ENCODE measurements around the gene DPT.

DPT gene

DNA sequence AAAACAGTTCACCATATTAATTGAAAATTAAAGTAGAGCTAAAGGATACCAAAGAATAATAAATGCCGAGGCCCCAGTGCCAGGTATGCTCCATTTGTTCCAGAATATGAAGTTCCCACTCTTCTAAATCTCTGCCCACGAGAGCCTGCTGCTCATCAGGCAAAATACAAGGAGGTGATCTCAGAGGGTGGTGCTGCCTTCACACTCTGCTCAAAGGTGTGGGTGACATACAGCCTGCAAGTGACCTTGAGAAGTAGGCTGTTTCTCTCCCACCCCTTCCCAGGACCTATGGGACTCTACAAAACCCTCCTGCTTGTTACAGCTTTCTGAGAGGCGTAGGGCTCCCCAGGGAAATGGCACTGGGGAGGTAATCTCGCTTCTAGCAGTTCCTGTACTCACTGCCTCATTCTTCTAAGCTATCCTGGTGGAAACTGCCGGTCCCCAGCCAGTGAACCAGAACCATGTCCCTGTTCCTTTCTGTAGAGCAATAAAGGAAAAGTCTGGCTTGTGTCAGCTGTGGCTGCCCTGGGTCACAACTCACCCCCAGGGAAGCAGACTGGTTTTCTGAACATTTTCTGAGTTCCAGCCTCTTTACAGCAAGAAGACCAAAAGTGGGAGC is 26.9 kb upstream of the DPT start:
- TF ChIP-seq ZFX (IDR thresholded peaks at IDR 0.05): no peak
- TF ChIP-seq, protein P1, sequence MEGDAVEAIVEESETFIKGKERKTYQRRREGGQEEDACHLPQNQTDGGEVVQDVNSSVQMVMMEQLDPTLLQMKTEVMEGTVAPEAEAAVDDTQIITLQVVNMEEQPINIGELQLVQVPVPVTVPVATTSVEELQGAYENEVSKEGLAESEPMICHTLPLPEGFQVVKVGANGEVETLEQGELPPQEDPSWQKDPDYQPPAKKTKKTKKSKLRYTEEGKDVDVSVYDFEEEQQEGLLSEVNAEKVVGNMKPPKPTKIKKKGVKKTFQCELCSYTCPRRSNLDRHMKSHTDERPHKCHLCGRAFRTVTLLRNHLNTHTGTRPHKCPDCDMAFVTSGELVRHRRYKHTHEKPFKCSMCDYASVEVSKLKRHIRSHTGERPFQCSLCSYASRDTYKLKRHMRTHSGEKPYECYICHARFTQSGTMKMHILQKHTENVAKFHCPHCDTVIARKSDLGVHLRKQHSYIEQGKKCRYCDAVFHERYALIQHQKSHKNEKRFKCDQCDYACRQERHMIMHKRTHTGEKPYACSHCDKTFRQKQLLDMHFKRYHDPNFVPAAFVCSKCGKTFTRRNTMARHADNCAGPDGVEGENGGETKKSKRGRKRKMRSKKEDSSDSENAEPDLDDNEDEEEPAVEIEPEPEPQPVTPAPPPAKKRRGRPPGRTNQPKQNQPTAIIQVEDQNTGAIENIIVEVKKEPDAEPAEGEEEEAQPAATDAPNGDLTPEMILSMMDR (conservative IDR thresholded peaks at IDR 0.05): no peak
- H3K27ac ChIP-seq: no peak overlapping the region

DNA sequence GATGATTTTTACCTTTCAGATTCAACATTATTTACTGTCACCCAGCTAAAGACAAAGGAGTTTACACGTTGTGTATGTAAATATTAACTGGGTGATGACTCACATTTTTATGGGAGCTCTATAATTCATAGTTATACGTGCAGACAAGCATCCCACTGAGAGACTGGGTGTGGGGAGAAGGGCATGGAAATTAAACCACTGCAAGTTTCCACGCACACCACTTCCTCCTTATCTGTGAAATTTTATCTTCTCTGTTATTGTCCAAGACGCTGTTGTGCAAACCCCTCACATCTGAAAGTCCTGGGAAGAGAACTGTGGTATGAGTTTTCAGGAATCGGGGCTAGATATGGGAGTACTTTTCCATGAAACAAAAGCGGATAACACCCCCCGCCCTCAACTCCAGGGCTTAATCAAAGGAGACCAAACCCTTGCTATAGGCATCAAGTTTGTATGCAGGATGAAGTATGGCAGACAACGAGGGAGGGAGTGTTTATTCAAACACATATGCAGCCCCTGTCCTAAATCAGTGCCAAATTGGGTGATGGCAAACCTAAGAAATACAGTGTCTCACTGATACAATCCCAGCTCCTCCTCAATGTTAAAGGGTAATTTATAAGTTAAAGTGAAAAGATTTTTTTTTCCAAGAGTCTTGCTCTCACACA is 23.3 kb upstream of the DPT start:
- H3K27ac ChIP-seq: peak overlapping the region; percentile 1; the same call in 1 of the 2 replicates
- TF ChIP-seq ZFX (IDR thresholded peaks at IDR 0.05): no peak
- TF ChIP-seq, protein P1 (conservative IDR thresholded peaks at IDR 0.05): no peak

GRCh38 chr1:168751195-168751650 is 22.2 kb upstream of the DPT start:
- TF ChIP-seq, protein P1 (conservative IDR thresholded peaks at IDR 0.05): no peak
- no peak for TF ChIP-seq ZFX (IDR thresholded peaks at IDR 0.05)
- H3K27ac ChIP-seq: no peak overlapping the region

DNA sequence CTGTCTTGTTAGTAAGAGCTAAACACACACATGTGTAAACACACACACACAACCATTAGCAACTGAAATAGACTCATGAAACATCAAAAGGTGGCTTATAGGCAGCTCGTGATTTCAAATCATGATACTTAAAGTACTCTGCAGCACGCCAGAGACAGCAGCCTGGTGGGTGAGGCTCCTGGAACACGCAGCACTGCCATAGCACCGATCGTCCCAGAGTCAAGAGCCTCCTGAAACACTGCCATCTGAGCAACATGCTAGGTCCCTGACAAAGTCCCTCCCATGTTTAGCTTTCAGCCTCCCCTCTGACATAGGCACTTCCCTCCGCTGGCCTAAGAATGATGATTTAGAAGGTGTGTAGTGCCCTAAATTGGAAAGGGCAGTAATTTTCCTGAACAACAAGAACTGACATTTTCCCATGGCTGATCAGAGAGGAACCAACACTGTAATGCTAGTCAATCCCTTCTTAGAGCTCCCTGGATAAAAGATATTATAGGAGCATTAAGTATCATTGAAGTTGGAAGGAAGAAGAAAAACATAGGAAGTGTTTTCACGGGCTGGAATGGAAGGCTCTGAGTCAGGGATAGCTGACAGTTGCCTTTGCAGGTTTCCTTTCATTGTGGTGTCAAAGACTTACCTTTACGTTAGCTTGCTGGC is 14.1 kb upstream of the DPT start:
- TF ChIP-seq, protein P1 (conservative IDR thresholded peaks at IDR 0.05): no peak
- no peak for TF ChIP-seq ZFX (IDR thresholded peaks at IDR 0.05)
- H3K27ac ChIP-seq: no peak overlapping the region

DNA sequence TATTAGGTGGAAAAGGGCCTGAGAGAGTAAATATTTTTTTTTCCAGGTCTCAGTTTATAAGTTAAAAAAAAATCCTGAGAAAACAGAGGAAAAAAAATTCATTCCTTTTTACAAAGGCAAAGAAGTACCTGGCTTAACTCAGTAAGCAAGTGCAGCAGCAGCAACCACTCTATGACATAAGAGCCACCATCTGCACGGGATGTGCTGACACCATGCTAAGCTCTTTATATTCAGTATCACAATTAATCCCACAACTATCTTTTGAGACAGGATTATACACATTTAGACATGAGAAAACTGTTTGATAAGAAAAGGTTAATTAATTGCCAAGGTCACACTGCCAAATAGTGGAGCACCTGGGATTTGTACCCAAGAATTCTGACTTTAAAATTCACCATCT is 13.4 kb upstream of the DPT start:
- H3K27ac ChIP-seq: no peak overlapping the region
- TF ChIP-seq, protein P1 (conservative IDR thresholded peaks at IDR 0.05): no peak
- no peak for TF ChIP-seq ZFX (IDR thresholded peaks at IDR 0.05)

DNA sequence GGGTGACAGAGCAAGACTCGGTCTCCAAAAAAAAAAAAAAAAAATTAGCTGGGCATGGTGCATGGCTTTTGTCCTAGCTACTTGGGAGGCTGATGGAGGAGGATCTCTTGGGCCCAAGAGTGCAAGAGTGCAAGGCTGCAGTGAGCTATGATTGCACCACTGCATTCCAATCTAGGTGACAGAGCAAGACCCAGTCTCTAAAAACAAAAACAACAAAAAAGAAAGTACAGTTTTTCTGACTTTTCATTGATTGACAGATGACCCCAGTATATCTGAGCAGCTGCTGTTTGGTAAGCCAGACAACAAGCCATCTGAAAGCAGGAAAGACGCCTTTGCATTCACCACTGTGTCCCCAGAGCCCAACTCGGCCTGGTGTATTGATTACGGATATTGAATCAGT is 10.9 kb upstream of the DPT start:
- H3K27ac ChIP-seq: no peak overlapping the region
- TF ChIP-seq, protein P1 (conservative IDR thresholded peaks at IDR 0.05): no peak
- no peak for TF ChIP-seq ZFX (IDR thresholded peaks at IDR 0.05)

DNA sequence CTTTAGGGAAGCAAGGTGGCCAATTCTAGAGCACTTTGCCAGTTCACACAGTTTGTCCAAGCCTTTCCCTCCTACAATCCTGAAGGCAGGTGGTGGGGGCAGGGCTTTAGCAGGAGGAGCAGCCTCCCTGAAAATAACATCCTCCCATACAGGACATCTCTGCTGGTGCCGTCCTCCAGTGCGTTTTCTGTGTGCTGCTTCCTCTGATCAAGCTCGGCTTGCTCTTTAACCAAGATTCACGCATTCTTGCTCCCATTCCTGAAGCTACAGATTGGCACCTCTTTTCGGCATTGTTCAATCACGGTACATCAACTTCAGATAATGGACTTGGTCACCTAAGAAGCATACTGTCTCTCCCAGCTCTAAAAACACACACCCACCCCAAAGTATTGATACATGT is 7.5 kb upstream of the DPT start:
- TF ChIP-seq ZFX (IDR thresholded peaks at IDR 0.05): no peak
- TF ChIP-seq, protein P1 (conservative IDR thresholded peaks at IDR 0.05): no peak
- peak overlapping the region; percentile 3 for H3K27ac ChIP-seq
